Measurements from ENCODE around the gene REXO5. TPM values are rescaled to one million over a fixed set of nuclear protein-coding genes. Genes with fewer than 3 reads are reported as not detected.
"Not testable (repeated sequence)": the region's sequence is repeated elsewhere in the genome, so short reads cannot be mapped to it uniquely, and the experiment has no call there.

REXO5 gene
- total and polyA plus RNA-seq, 12 donors: 2.0 to 6.9 (median 4.8) TPM

- DNase-seq (no peak), ATAC-seq (no peak)
- Histone ChIP-seq H3K27ac (peak overlapping the region in 2 of 10 donors; percentile 1 to 80), H3K27me3 (no peaks in the 10 kb centered on the region), H3K9me3 (peaks cover 0 to 10% (median 0%) of the 10 kb centered on the region in 11 donors), H3K4me1 (peaks cover 0 to 13% (median 0%) of the 10 kb centered on the region in 9 donors), H3K4me3 (no peak overlapping the region), H3K36me3 (no peaks in the 10 kb centered on the region)
- 94 to 96% methylated on average over 3 of the region's 3 CpGs for WGBS, 2 donors
- intact Hi-C loops (cut with DNase I): no loop called here
- TF ChIP-seq CTCF (IDR thresholded peaks at IDR 0.05): no peak
Measured at GRCh38 chr16:20762404-20763123, 43.8 kb upstream of the REXO5 start.

- intact Hi-C loops (cut with DNase I): no loop called here
- TF ChIP-seq CTCF (IDR thresholded peaks at IDR 0.05): no peak
- peak within 1 kb of the TSS in 4 of 10 donors; percentile 1 to 80 (median 32) for H3K27ac ChIP-seq
Measured at GRCh38 chr16:20763461-20764232, 42.7 kb upstream of the REXO5 start, which contains the start of gene ACSM3. Gene ACSM3 (plus strand): TSS chr16:20764014. CDS start chr16:20770035, 6,021 bp downstream.

GRCh38 chr16:20764448-20764847 is 41.9 kb upstream of the REXO5 start:
- H3K4me3 ChIP-seq; intact Hi-C loops (cut with DNase I); DNase-seq; H3K27ac ChIP-seq; H3K9me3 ChIP-seq; H3K36me3 ChIP-seq; ATAC-seq; H3K27me3 ChIP-seq: not testable (repeated sequence)
- H3K4me1 ChIP-seq: peaks cover 0 to 13% (median 0%) of the 10 kb centered on the region in 9 donors
- 86 to 88% methylated on average over 1 of the region's 1 CpG for WGBS, 2 donors

More at GRCh38 chr16:20763461-20764232, 42.7 kb upstream of the REXO5 start, which contains the start of gene ACSM3:
- Histone ChIP-seq H3K36me3 (no peaks in the 10 kb centered on the region), H3K9me3 (peaks cover 0 to 10% (median 0%) of the 10 kb centered on the region in 11 donors), H3K27me3 (no peaks in the 10 kb centered on the region), H3K4me1 (peaks cover 0 to 13% (median 0%) of the 10 kb centered on the region in 9 donors), H3K4me3 (peak within 1 kb of the TSS in 8 of 10 donors; percentile 14 to 54 (median 42))
- 29 to 33% methylated on average over 10 of the region's 10 CpGs for WGBS, 2 donors
- peak in 1 of 2 donors; percentile 36 for DNase-seq
- peak; percentile 61 to 96 (median 90) for ATAC-seq

GRCh38 chr16:20765732-20766131 is 40.6 kb upstream of the REXO5 start:
- H3K27me3 ChIP-seq: no peaks in the 10 kb centered on the region
- ATAC-seq: no peak
- peaks cover 0 to 13% (median 0%) of the 10 kb centered on the region in 9 donors for H3K4me1 ChIP-seq
- no peak overlapping the region for H3K27ac ChIP-seq
- H3K4me3 ChIP-seq: no peak overlapping the region
- WGBS, 2 donors: 95 to 97% methylated on average over 2 of the region's 2 CpGs
- peaks cover 0 to 10% (median 0%) of the 10 kb centered on the region in 11 donors for H3K9me3 ChIP-seq
- DNase-seq: no peak
- intact Hi-C loops (cut with DNase I): no loop called here
- H3K36me3 ChIP-seq: no peaks in the 10 kb centered on the region
- no peak for TF ChIP-seq CTCF (IDR thresholded peaks at IDR 0.05)
